ENCODE data around the gene PLCXD1.
"Not testable (repeated sequence)": the region's sequence is repeated elsewhere in the genome, so short reads cannot be mapped to it uniquely, and the experiment has no call there.

PLCXD1 gene

GRCh38 chrX:262381-262909, 18.7 kb upstream of the PLCXD1 start:
- in situ Hi-C loops (cut with MboI; ENCODE audit: low sequenced_read_pairs), result no loop called here

- in situ Hi-C loops (cut with MboI; ENCODE audit: low sequenced_read_pairs), result not testable (repeated sequence)
These were observed 17.2 kb upstream of the PLCXD1 start for GRCh38 chrX:264006-264405.

GRCh38 chrX:264634-265455, 16.3 kb upstream of the PLCXD1 start:
- in situ Hi-C loops (cut with MboI; ENCODE audit: low sequenced_read_pairs), result no loop called here

- in situ Hi-C loops (cut with MboI; ENCODE audit: low sequenced_read_pairs), result no loop called here
These were observed 15.7 kb upstream of the PLCXD1 start for GRCh38 chrX:265502-265901.

GRCh38 chrX:267771-268261, 13.4 kb upstream of the PLCXD1 start:
- in situ Hi-C loops (cut with MboI; ENCODE audit: low sequenced_read_pairs), result no loop called here

- in situ Hi-C loops (cut with MboI; ENCODE audit: low sequenced_read_pairs), result no loop called here
These were observed 10.3 kb upstream of the PLCXD1 start for GRCh38 chrX:270848-271367.

GRCh38 chrX:274904-275475, 6.2 kb upstream of the PLCXD1 start:
- in situ Hi-C loops (cut with MboI; ENCODE audit: low sequenced_read_pairs), result no loop called here

GRCh38 chrX:275476-275966, 5.7 kb upstream of the PLCXD1 start:
- in situ Hi-C loops (cut with MboI; ENCODE audit: low sequenced_read_pairs), result no loop called here

- in situ Hi-C loops (cut with MboI; ENCODE audit: low sequenced_read_pairs), result no loop called here
These were observed 5.1 kb upstream of the PLCXD1 start for GRCh38 chrX:275967-276580.

GRCh38 chrX:276581-277201, 4.5 kb upstream of the PLCXD1 start:
- in situ Hi-C loops (cut with MboI; ENCODE audit: low sequenced_read_pairs), result no loop called here

GRCh38 chrX:279757-280604, 1.2 kb upstream of the PLCXD1 start:
- in situ Hi-C loops (cut with MboI; ENCODE audit: low sequenced_read_pairs), result not testable (repeated sequence)

GRCh38 chrX:280722-281121, 459 bp upstream of the PLCXD1 start:
- in situ Hi-C loops (cut with MboI; ENCODE audit: low sequenced_read_pairs), result not testable (repeated sequence)

GRCh38 chrX:282000-282681, 960 bp downstream of the PLCXD1 start:
- in situ Hi-C loops (cut with MboI; ENCODE audit: low sequenced_read_pairs), result not testable (repeated sequence)

- in situ Hi-C loops (cut with MboI; ENCODE audit: low sequenced_read_pairs), result no loop called here
These were observed 2.1 kb downstream of the PLCXD1 start for GRCh38 chrX:283115-283845.

- in situ Hi-C loops (cut with MboI; ENCODE audit: low sequenced_read_pairs), result no loop called here
These were observed 4.0 kb downstream of the PLCXD1 start for GRCh38 chrX:285076-285677.

GRCh38 chrX:287670-288069, 6.5 kb downstream of the PLCXD1 start:
- in situ Hi-C loops (cut with MboI; ENCODE audit: low sequenced_read_pairs), result no loop called here

GRCh38 chrX:288561-288991, 7.4 kb downstream of the PLCXD1 start:
- in situ Hi-C loops (cut with MboI; ENCODE audit: low sequenced_read_pairs), result no loop called here

- in situ Hi-C loops (cut with MboI; ENCODE audit: low sequenced_read_pairs), result no loop called here
These were observed 9.4 kb downstream of the PLCXD1 start for GRCh38 chrX:290476-291166.

Measured in hTERT RPE-1 (cell line).